ENCODE results near the gene CAPN5.

CAPN5 gene

GRCh38 chr11:77081381-77081851 is 14.6 kb downstream of the CAPN5 start:
- no peaks in the 10 kb centered on the region for H3K27me3 ChIP-seq (ENCODE audit: insufficient read depth, low read length, poor library complexity, severe bottlenecking)
- H3F3A ChIP-seq (ENCODE audit: low read depth), result no peaks in the 10 kb centered on the region
- peaks cover 55% of the 10 kb centered on the region for H3K4me1 ChIP-seq (ENCODE audit: insufficient read depth, low read length, poor library complexity, severe bottlenecking)
- no peaks in the 10 kb centered on the region for H3K9me2 ChIP-seq (replicated peaks; ENCODE audit: low read depth, low read length)
- no peaks in the 10 kb centered on the region for H3K36me3 ChIP-seq (ENCODE audit: insufficient read depth, low read length)
- TF ChIP-seq CTCF (conservative IDR thresholded peaks at IDR 0.05; ENCODE audit: low read length) (no peak), EZH2phosphoT487 (IDR thresholded peaks at IDR 0.05; ENCODE audit: borderline replicate concordance) (no peak)
- H3K4me2 ChIP-seq (ENCODE audit: low read depth, low read length, poor library complexity, severe bottlenecking), result peak overlapping the region; percentile 89
- H3K9me3 ChIP-seq (ENCODE audit: insufficient read depth, low read depth, low read length), result no peaks in the 10 kb centered on the region
- H3K4me3 ChIP-seq (ENCODE audit: low read length, poor library complexity, severe bottlenecking), result no peak overlapping the region
- H4K20me1 ChIP-seq (ENCODE audit: insufficient read depth, low read length, poor library complexity, severe bottlenecking), result no peaks in the 10 kb centered on the region
- no peak overlapping the region for H2AFZ ChIP-seq (ENCODE audit: low read length)
- H3K79me2 ChIP-seq (ENCODE audit: insufficient read depth, low read length), result peaks cover 27% of the 10 kb centered on the region; the same call in 1 of the 2 replicates
- H3K9ac ChIP-seq (ENCODE audit: low read depth, low read length, poor library complexity, severe bottlenecking), result peak overlapping the region; percentile 69

- Histone ChIP-seq H3K79me2 (ENCODE audit: insufficient read depth, low read length) (peaks cover 27% of the 10 kb centered on the region; the same call in 1 of the 2 replicates), H3K27me3 (ENCODE audit: insufficient read depth, low read length, poor library complexity, severe bottlenecking) (no peaks in the 10 kb centered on the region), H2AFZ (ENCODE audit: low read length) (no peak overlapping the region), H3K9me3 (ENCODE audit: insufficient read depth, low read depth, low read length) (no peaks in the 10 kb centered on the region), H3K9ac (ENCODE audit: low read depth, low read length, poor library complexity, severe bottlenecking) (peak overlapping the region; percentile 69), H3K36me3 (ENCODE audit: insufficient read depth, low read length) (no peaks in the 10 kb centered on the region), H3K9me2 (replicated peaks; ENCODE audit: low read depth, low read length) (no peaks in the 10 kb centered on the region), H4K20me1 (ENCODE audit: insufficient read depth, low read length, poor library complexity, severe bottlenecking) (no peaks in the 10 kb centered on the region), H3K4me1 (ENCODE audit: insufficient read depth, low read length, poor library complexity, severe bottlenecking) (peaks cover 59% of the 10 kb centered on the region), H3F3A (ENCODE audit: low read depth) (no peaks in the 10 kb centered on the region), H3K4me2 (ENCODE audit: low read depth, low read length, poor library complexity, severe bottlenecking) (peak overlapping the region; percentile 89), H3K4me3 (ENCODE audit: low read length, poor library complexity, severe bottlenecking) (peak overlapping the region; percentile 73)
- TF ChIP-seq EZH2phosphoT487 (IDR thresholded peaks at IDR 0.05; ENCODE audit: borderline replicate concordance) (no peak), CTCF (conservative IDR thresholded peaks at IDR 0.05; ENCODE audit: low read length) (no peak)
Measured at GRCh38 chr11:77081976-77082836, 15.4 kb downstream of the CAPN5 start.

GRCh38 chr11:77082838-77083565 is 16.2 kb downstream of the CAPN5 start:
- H3K36me3 ChIP-seq (ENCODE audit: insufficient read depth, low read length), result no peaks in the 10 kb centered on the region; the same call in 1 of the 2 replicates
- H3K79me2 ChIP-seq (ENCODE audit: insufficient read depth, low read length), result peaks cover 24% of the 10 kb centered on the region; the same call in 1 of the 2 replicates
- H2AFZ ChIP-seq (ENCODE audit: low read length), result no peak overlapping the region
- H3K4me2 ChIP-seq (ENCODE audit: low read depth, low read length, poor library complexity, severe bottlenecking), result peak overlapping the region; percentile 89
- no peaks in the 10 kb centered on the region for H3F3A ChIP-seq (ENCODE audit: low read depth)
- peak overlapping the region; percentile 69 for H3K9ac ChIP-seq (ENCODE audit: low read depth, low read length, poor library complexity, severe bottlenecking)
- H4K20me1 ChIP-seq (ENCODE audit: insufficient read depth, low read length, poor library complexity, severe bottlenecking), result no peaks in the 10 kb centered on the region
- TF ChIP-seq CTCF (conservative IDR thresholded peaks at IDR 0.05; ENCODE audit: low read length) (no peak), EZH2phosphoT487 (IDR thresholded peaks at IDR 0.05; ENCODE audit: borderline replicate concordance) (no peak)
- H3K9me3 ChIP-seq (ENCODE audit: insufficient read depth, low read depth, low read length), result no peaks in the 10 kb centered on the region
- peaks cover 59% of the 10 kb centered on the region for H3K4me1 ChIP-seq (ENCODE audit: insufficient read depth, low read length, poor library complexity, severe bottlenecking)
- no peaks in the 10 kb centered on the region for H3K27me3 ChIP-seq (ENCODE audit: insufficient read depth, low read length, poor library complexity, severe bottlenecking)
- H3K9me2 ChIP-seq (replicated peaks; ENCODE audit: low read depth, low read length), result no peaks in the 10 kb centered on the region
- peak overlapping the region; percentile 73 for H3K4me3 ChIP-seq (ENCODE audit: low read length, poor library complexity, severe bottlenecking)
